Activated CD8-positive, alpha-beta T cell treated with anti-CD3 and anti-CD28 coated beads for 36 hours (primary cell): ENCODE measurements around the gene PTPRG. TPM values are rescaled to one million over a fixed set of nuclear protein-coding genes. Genes with fewer than 3 reads are reported as not detected.

Experiments used
- ATAC-seq: fragments of 200-7000 bp; cut with Tn5 transposase; one replicate; pipeline ENCODE4 v1.10.0; 2021; ENCODE audit warnings: mild to moderate bottlenecking, moderate library complexity
- CTCF ChIA-PET: fragments of 350-600 bp; sonication (Branson Sonifier 250); formaldehyde crosslinking; loops from one replicate; lab custom pipeline; 2021; ENCODE audit warnings: antibody characterized with exemption; lab: Charles Lee
- POLR2A ChIA-PET: fragments of 350-600 bp; sonication (Branson Sonifier 250); formaldehyde crosslinking; loops from one replicate; lab custom pipeline; 2021; ENCODE audit warnings: antibody characterized with exemption; lab: Charles Lee
- DNase-seq: peaks from one replicate; pipeline ENCODE4 v3.0.0-alpha.2; 2020
- H3K27ac Mint-ChIP-seq: one replicate; pipeline ENCODE4 v1.8.0; 2021; ENCODE audit warnings: mild to moderate bottlenecking, mixed read lengths
- H3K27me3 Mint-ChIP-seq: one replicate; pipeline ENCODE4 v1.8.0; 2021; ENCODE audit warnings: mixed read lengths
- H3K36me3 Mint-ChIP-seq: one replicate; pipeline ENCODE4 v1.8.0; 2021; ENCODE audit warnings: low read depth, mixed read lengths
- H3K4me1 Mint-ChIP-seq: one replicate; pipeline ENCODE4 v1.8.0; 2021; ENCODE audit warnings: low read depth, mixed read lengths
- H3K4me3 Mint-ChIP-seq: one replicate; pipeline ENCODE4 v1.8.0; 2021; ENCODE audit warnings: mild to moderate bottlenecking, moderate library complexity, mixed read lengths
- H3K9me3 Mint-ChIP-seq: one replicate; pipeline ENCODE4 v1.8.0; 2021; ENCODE audit warnings: mixed read lengths
- CTCF ChIP-seq: fragments of 200-600 bp; IDR thresholded peaks from one replicate; pipeline ENCODE4 v1.8.0; 2022; ENCODE audit warnings: antibody characterized with exemption, mild to moderate bottlenecking
- intact Hi-C: fragments of 100-400 bp; cut with micrococcal nuclease; formaldehyde crosslinking; loops from one replicate; pipeline ENCODE4 v1.10.0; 2022
- total RNA-seq, 2 experiments: library from RNA; stranded (reverse); gene quantifications; one replicate each; pipeline ENCODE4 v1.2.3, GENCODE V29; 2021

The PTPRG gene
- total RNA-seq, 2 experiments from 2014 or later = not detected

GRCh38 chr3:61769266-61769990 is 208.1 kb downstream of the PTPRG start:
- POLR2A ChIA-PET = no interaction called here
- H3K4me1 Mint-ChIP-seq = no peaks in the 10 kb centered on the region
- H3K4me3 Mint-ChIP-seq = no peak overlapping the region
- intact Hi-C loops = no loop called here
- H3K9me3 Mint-ChIP-seq = no peaks in the 10 kb centered on the region
- no peak overlapping the region for H3K27ac Mint-ChIP-seq
- H3K36me3 Mint-ChIP-seq = no peaks in the 10 kb centered on the region
- TF ChIP-seq CTCF = no peak
- peaks cover 5% of the 10 kb centered on the region for H3K27me3 Mint-ChIP-seq
- no peak for DNase-seq
- no peak for ATAC-seq
- CTCF ChIA-PET = no interaction called here

- DNase-seq = no peak
- Mint-ChIP-seq H3K27ac (no peak overlapping the region), H3K9me3 (no peaks in the 10 kb centered on the region), H3K36me3 (no peaks in the 10 kb centered on the region), H3K27me3 (peaks cover 3% of the 10 kb centered on the region), H3K4me1 (no peaks in the 10 kb centered on the region), H3K4me3 (no peak overlapping the region)
- no peak for ATAC-seq
- intact Hi-C loops = no loop called here
- ChIA-PET CTCF (no interaction called here), POLR2A (no interaction called here)
- no peak for TF ChIP-seq CTCF
Measured at GRCh38 chr3:61771976-61772375, 210.6 kb downstream of the PTPRG start.

- H3K36me3 Mint-ChIP-seq = no peaks in the 10 kb centered on the region
- no peaks in the 10 kb centered on the region for H3K4me1 Mint-ChIP-seq
- peaks cover 3% of the 10 kb centered on the region for H3K27me3 Mint-ChIP-seq
Measured at GRCh38 chr3:61772456-61772855, 211.1 kb downstream of the PTPRG start.

GRCh38 chr3:61774279-61774890 is 213.0 kb downstream of the PTPRG start:
- no peak for DNase-seq
- Mint-ChIP-seq H3K36me3 (no peaks in the 10 kb centered on the region), H3K9me3 (no peaks in the 10 kb centered on the region), H3K27me3 (peaks cover 3% of the 10 kb centered on the region), H3K27ac (no peak overlapping the region), H3K4me3 (no peak overlapping the region), H3K4me1 (no peaks in the 10 kb centered on the region)
- intact Hi-C loops = no loop called here
- POLR2A ChIA-PET = no interaction called here
- no peak for ATAC-seq
- CTCF ChIA-PET = no interaction called here
- TF ChIP-seq CTCF = no peak

More at GRCh38 chr3:61772456-61772855, 211.1 kb downstream of the PTPRG start:
- TF ChIP-seq CTCF = no peak
- ATAC-seq (no peak), DNase-seq (no peak)
- POLR2A ChIA-PET = no interaction called here
- H3K4me3 Mint-ChIP-seq = no peak overlapping the region
- intact Hi-C loops = no loop called here
- H3K9me3 Mint-ChIP-seq = no peaks in the 10 kb centered on the region
- no peak overlapping the region for H3K27ac Mint-ChIP-seq
- CTCF ChIA-PET = no interaction called here

- POLR2A ChIA-PET = no interaction called here
- TF ChIP-seq CTCF = no peak
Measured at GRCh38 chr3:61776390-61776789, 215.0 kb downstream of the PTPRG start.

More at GRCh38 chr3:61776390-61776789, 215.0 kb downstream of the PTPRG start:
- ATAC-seq (no peak), DNase-seq (no peak)
- intact Hi-C loops = no loop called here
- no peaks in the 10 kb centered on the region for H3K36me3 Mint-ChIP-seq
- H3K4me1 Mint-ChIP-seq = no peaks in the 10 kb centered on the region
- CTCF ChIA-PET = no interaction called here
- H3K9me3 Mint-ChIP-seq = no peaks in the 10 kb centered on the region
- no peak overlapping the region for H3K4me3 Mint-ChIP-seq
- H3K27ac Mint-ChIP-seq = no peak overlapping the region
- peaks cover 8% of the 10 kb centered on the region for H3K27me3 Mint-ChIP-seq
